Lung microvascular endothelial cell (primary cell): ENCODE data around the gene CHST3. TPM values are rescaled to one million over a fixed set of nuclear protein-coding genes. Genes with fewer than 3 reads are reported as not detected.
"Not testable (repeated sequence)": the region's sequence is repeated elsewhere in the genome, so short reads cannot be mapped to it uniquely, and the experiment has no call there.

Source experiments
- DNase-seq, 2 donors: peaks; one replicate each; pipeline versions ENCODE4 v3.0.0 to v3.0.0-alpha.2; 2010; ENCODE audit warnings: low read depth in 2 of 2
- total RNA-seq: library from RNA; depleted of rRNA; stranded (reverse); fragments of >200 nt; gene quantifications from 2 replicates; pipeline ENCODE4 v1.2.1, GENCODE V29; 2014

Gene CHST3
- total RNA-seq, 1 donor from 2014 or later, result 6.9 TPM

GRCh38 chr10:72030762-72031543 lies 66.8 kb downstream of the CHST3 start:
- no peak for DNase-seq

- DNase-seq, result no peak
These were observed 67.5 kb downstream of the CHST3 start for GRCh38 chr10:72031706-72032105.

- not testable (repeated sequence) for DNase-seq
These were observed 68.4 kb downstream of the CHST3 start for GRCh38 chr10:72032409-72033162.

GRCh38 chr10:72034040-72034499 lies 69.9 kb downstream of the CHST3 start:
- DNase-seq, result no peak

GRCh38 chr10:72034761-72035160 lies 70.6 kb downstream of the CHST3 start:
- DNase-seq, result no peak

GRCh38 chr10:72035252-72035887 lies 71.2 kb downstream of the CHST3 start:
- DNase-seq, result no peak

GRCh38 chr10:72037266-72037665 lies 73.1 kb downstream of the CHST3 start:
- DNase-seq, result no peak

- DNase-seq, result no peak
These were observed 73.6 kb downstream of the CHST3 start for GRCh38 chr10:72037811-72038210.

- DNase-seq, result no peak
These were observed 74.3 kb downstream of the CHST3 start for GRCh38 chr10:72038458-72039001.

- no peak for DNase-seq
These were observed 75.2 kb downstream of the CHST3 start for GRCh38 chr10:72039377-72039776.

GRCh38 chr10:72041491-72041890 lies 77.3 kb downstream of the CHST3 start:
- no peak for DNase-seq

- DNase-seq, result no peak
These were observed 79.0 kb downstream of the CHST3 start for GRCh38 chr10:72043016-72043834.

- DNase-seq, result peak; percentile 30 to 74
These were observed 80.3 kb downstream of the CHST3 start for GRCh38 chr10:72044417-72045041.

- no peak for DNase-seq
These were observed 81.4 kb downstream of the CHST3 start for GRCh38 chr10:72045586-72045985.

GRCh38 chr10:72048450-72049124 lies 84.4 kb downstream of the CHST3 start:
- DNase-seq, result peak; percentile 91 to 95

- no peak for DNase-seq
These were observed 85.3 kb downstream of the CHST3 start for GRCh38 chr10:72049472-72049871.

- no peak for DNase-seq
These were observed 86.0 kb downstream of the CHST3 start for GRCh38 chr10:72049969-72050781.

GRCh38 chr10:72050873-72051272 lies 86.7 kb downstream of the CHST3 start:
- no peak for DNase-seq

- DNase-seq, result no peak
These were observed 89.5 kb downstream of the CHST3 start for GRCh38 chr10:72053690-72054089.
